Melanocyte of skin (primary cell): ENCODE results near the gene AP1M2. TPM values are rescaled to one million over a fixed set of nuclear protein-coding genes. Genes with fewer than 3 reads are reported as not detected.

Experiments used
- small RNA-seq, 2 donors: library from RNA; depleted of rRNA; stranded (forward); fragments of <200 nt; gene quantifications; one replicate each; pipeline ENCODE3, GENCODE V24; 2012
- total RNA-seq, 2 donors: library from RNA; depleted of rRNA; stranded (reverse); fragments of >200 nt; gene quantifications; 2 replicates each; pipeline ENCODE4 v1.2.3, GENCODE V29; 2012

The AP1M2 gene
- total RNA-seq = not detected

DNA sequence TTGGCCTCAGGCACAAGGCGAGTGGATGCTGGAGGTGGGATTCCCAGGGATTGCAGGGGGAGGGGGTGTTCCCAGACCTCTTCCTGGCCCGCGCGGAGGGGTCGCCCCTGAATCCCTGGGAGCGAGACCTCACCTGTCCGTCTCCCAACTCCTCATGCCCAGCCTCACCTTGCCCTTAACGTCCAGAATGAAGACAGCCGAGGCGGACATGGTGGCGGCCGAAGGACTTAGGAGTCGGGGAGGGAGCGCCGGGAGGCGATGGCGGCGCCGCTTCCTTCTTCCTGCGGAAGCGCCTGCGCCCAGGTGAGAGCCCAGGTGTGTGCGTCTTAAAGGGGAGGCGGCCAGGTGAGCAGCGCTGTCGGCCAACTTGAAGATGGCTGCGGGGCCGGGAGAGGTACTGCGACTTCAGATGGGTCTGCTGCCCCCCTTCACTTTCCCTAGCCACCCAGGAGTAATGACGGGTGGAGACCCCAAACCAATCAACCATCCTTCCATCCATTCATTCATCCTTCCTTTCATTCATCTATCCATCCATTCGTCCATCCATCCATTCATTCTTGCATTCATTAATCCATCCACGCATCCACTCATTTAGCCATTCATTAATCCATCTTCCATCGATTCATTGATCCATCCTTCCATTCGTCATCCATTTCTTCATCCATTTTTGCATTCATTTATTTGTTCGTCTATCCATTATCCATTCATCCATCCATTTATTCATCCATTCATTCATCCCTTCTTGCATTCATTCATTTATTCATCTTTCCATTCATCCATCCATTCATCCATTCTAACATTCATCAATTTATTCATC is at the start of gene AP1M2:
TSS of gene AP1M2 (minus strand) at position 291 of the 817 bp plus-strand sequence. CDS start at position 210, 81 bp downstream.

DNA sequence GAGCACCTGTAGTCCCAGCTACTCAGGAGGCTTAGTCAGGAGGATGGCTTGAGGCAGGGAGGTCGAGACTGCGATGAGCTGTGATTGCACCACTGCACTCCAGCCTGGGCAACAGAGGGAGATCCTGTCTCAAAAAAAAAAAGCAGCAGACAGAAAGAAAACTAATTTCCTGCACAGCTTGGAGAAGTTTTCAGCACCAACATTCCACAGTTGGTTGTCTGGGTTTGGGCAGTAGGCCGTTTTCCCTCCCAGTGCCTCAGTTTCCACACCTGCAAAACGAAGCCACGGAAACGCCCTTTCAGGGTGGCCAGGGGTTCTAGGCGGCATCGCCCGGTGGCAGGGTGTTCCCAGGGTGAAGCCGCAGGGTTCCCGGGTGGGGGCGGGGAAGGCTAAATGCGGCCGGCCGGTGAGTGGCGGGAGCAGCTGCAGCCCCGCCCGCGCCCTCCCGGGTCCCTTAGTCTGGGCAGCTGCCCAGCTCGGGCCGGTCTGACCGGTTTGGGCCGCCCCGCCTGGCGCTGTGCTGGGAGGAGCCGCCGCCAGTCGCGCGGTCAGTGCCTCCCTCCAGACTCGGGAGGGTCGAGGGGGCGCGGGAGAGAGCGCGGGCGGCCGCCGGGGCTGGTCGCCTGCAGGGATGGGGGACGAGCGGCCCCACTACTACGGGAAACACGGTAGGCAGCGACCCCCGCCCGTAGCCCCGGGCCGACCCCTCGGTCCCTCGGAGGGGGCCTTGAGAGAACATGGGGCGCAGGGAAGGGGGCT is 38.1 kb upstream of the AP1M2 start, which contains the start of gene SLC44A2:
TSS of gene SLC44A2 (plus strand) at position 551 of the 759 bp plus-strand sequence. CDS start at position 632, 81 bp downstream.

DNA sequence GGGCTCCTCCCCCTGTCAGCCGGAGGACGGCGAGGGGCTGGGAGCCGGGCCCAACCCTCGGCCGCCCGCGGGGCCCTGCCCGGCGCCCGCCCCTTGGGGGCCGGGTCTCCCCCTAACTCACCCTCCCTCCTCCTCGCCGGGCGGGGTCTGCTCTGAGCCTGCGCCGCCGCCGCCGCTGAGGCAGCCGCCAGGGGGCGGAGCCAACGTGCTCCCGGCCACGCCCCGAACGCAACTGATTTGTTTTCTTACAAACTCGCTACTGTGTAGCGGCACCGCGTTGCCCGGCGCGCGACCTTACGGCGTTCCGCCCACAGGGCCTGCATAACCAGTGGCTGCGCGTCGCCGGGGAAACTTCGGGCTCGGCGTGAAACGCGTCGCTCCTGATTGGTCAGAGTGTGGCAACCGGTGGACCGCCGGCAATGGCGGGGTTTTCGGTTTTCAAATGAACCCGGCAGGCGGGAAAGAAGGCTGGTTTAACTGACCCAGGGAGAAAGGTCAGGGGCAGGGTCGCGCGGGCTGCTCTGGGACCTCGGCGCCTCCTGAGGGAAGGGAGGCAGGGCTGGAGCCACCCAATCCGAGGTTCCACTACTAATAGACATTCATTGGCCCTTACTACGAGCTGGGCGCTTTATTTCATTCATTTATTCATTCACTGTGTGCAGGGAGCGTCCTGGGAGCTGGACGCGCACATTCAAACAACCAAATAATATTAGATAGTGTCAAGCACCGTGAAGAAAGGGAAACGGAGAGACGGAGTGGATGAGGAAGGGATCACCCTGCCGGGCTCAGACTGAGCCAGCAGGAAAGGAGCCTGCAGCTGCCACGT is 18.1 kb downstream of the AP1M2 start, which contains the start of gene CDKN2D:
TSS of gene CDKN2D (minus strand) at position 154 of the 826 bp plus-strand sequence. CDS start 326 bp downstream, outside the sequence.

DNA sequence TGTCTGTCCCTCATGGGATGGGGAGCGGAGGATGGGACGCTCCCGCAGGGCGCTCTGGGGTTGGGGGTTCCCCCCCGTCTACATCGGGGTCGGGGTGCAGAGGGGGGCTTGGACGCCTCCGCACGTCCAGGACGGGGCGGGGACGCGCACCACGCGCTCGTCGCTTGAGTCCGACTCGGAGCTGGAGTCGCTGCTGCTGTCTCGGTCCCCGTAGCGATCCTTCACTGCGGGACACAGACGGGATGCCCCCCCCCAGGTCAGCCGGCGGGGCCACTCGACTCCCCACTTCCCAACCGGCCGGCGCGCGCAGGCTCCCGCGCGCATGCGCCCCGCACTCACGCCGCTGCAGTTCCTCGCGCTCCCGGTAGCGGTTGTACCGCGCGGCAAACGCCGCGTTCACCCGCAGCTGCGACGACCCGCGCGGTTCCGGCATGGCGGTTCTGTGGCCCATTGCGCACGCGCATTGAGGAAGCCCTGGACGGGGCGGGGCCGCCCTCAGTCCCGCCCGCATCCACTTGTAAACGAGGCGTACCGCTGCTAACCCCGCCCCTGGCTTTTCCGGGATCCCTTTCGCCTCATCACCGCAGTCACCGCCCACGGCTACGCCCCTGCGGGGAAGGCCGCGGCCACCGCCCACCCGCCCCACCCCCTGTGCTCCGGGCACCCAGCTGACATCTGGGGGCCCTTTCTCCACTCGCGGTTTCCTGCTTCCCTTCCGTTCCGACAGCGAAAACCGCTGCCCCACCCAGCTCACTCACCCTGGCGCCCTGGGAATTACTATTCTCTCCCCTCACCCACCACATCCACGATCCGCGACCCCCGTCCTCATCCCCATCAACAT is 21.3 kb downstream of the AP1M2 start, which contains the start of gene KRI1:
TSS of gene KRI1 (minus strand) at position 444 of the 841 bp plus-strand sequence. CDS start at position 433, 11 bp downstream.

DNA sequence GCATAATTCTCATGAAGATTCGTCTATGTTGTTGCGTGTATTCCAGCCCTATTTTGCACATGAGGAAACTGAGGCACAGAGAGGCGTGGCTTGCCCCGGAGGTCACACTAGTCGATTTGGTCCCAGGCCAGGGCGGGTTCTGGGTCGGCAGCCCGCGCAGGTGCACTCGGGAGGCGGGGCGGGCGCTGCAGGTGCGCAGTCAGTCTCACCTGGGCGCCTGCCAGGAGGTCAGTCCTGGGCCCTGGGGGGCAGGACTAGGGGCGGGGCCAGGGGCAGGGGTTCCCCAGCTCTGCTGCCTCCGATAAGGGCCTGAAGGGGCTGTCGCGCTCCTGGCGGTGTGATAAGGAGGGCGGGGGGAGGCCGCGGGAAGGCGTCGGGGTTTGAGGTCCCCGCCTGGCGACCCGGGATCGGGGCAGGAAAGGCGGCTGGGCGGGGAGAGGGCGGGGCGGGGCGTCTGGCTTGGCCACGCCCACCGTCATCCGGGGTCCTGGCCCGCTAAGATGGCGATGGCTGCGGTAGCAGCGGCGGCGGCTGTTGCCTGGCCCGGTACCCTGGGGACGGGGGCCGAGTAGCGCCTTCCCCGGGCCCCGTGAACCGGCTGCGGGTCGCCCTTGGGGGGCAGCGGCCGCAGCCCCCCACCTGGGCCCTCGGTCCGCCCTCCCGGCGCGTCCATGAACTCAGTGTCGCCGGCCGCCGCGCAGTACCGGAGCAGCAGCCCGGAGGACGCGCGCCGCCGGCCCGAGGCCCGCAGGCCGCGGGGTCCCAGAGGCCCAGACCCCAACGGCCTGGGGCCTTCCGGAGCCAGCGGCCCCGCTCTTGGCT is 43.5 kb downstream of the AP1M2 start, which contains the start of gene ATG4D:
TSS of gene ATG4D (plus strand) at position 485 of the 822 bp plus-strand sequence. CDS start at position 672, 187 bp downstream.

Small RNA genes within 50 kb of the gene (small RNA-seq; reads per million reads assigned to genes)
- gene MIR1238 (0 reads per million in 2 donors), gene RNU7-140P (0 reads per million in 2 donors)

Other genes with a start within 250 kb of the AP1M2 start
- 10 to 100 TPM in 1 of 2 donors, 1 to 10 TPM in 1; 5.5 to 10.3 TPM for gene ICAM3, start 247.7 kb downstream of the AP1M2 start, total RNA-seq
- 10 to 100 TPM; 69.5 to 85.6 TPM for gene TYK2, start 206.7 kb downstream of the AP1M2 start, total RNA-seq
- gene CDC37, start 183.8 kb downstream of the AP1M2 start, total RNA-seq = 100 to 1,000 TPM; 143 to 207 TPM
- 1 to 10 TPM; 5.3 to 6.5 TPM for gene PDE4A, start 166.8 kb downstream of the AP1M2 start, total RNA-seq
- gene KEAP1, start 84.0 kb downstream of the AP1M2 start, total RNA-seq = 10 to 100 TPM; 67.3 to 71.6 TPM
- under 1 TPM in 1 of 2 donors, not detected in 1; under 0.01 TPM for gene S1PR5, start 69.9 kb downstream of the AP1M2 start, total RNA-seq
- 10 to 100 TPM; 26.8 to 35.3 TPM for gene ATG4D, start 43.4 kb downstream of the AP1M2 start, total RNA-seq
- 10 to 100 TPM in 1 of 2 donors, 1 to 10 TPM in 1; 5.9 to 10.3 TPM for gene KRI1, start 21.3 kb downstream of the AP1M2 start, total RNA-seq
- 10 to 100 TPM in 1 of 2 donors, 1 to 10 TPM in 1; 10.0 to 12.7 TPM for gene CDKN2D, start 18.3 kb downstream of the AP1M2 start, total RNA-seq
- 1 to 10 TPM; 6.7 to 9.3 TPM for gene SLC44A2, start 38.2 kb upstream of the AP1M2 start, total RNA-seq
- 100 to 1,000 TPM; 106 to 163 TPM for gene ILF3, start 67.0 kb upstream of the AP1M2 start, total RNA-seq
- gene QTRT1, start 114.1 kb upstream of the AP1M2 start, total RNA-seq = 10 to 100 TPM; 27.2 to 38.3 TPM
- 100 to 1,000 TPM; 110 to 114 TPM for gene DNM2, start 130.8 kb upstream of the AP1M2 start, total RNA-seq
- gene TMED1, start 248.9 kb upstream of the AP1M2 start, total RNA-seq = 10 to 100 TPM; 26.2 to 33.3 TPM